Measurements from ENCODE around the gene NR3C1. TPM values are rescaled to one million over a fixed set of nuclear protein-coding genes. Genes with fewer than 3 reads are reported as not detected.

NR3C1 gene
- total and polyA plus RNA-seq, 2 of the 13 experiments (the other 11 are each of a cell fraction or from before 2014, with no cell fraction given) = 10.0 to 24.3 TPM

- TF ChIP-seq, protein P1, sequence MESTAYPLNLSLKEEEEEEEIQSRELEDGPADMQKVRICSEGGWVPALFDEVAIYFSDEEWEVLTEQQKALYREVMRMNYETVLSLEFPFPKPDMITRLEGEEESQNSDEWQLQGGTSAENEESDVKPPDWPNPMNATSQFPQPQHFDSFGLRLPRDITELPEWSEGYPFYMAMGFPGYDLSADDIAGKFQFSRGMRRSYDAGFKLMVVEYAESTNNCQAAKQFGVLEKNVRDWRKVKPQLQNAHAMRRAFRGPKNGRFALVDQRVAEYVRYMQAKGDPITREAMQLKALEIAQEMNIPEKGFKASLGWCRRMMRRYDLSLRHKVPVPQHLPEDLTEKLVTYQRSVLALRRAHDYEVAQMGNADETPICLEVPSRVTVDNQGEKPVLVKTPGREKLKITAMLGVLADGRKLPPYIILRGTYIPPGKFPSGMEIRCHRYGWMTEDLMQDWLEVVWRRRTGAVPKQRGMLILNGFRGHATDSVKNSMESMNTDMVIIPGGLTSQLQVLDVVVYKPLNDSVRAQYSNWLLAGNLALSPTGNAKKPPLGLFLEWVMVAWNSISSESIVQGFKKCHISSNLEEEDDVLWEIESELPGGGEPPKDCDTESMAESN (CRISPR knock-in tag; conservative IDR thresholded peaks at IDR 0.05) = no peak
- TF ChIP-seq POGZ (CRISPR knock-in tag; IDR thresholded peaks at IDR 0.05) = peak; percentile 51; the same call in 1 of the 2 replicates
- no peak for TF ChIP-seq ZNF317 (CRISPR knock-in tag; IDR thresholded peaks at IDR 0.05)
- TF ChIP-seq ZFY (CRISPR knock-in tag; IDR thresholded peaks at IDR 0.05) = no peak
- peak; percentile 87 for TF ChIP-seq FOXA3 (CRISPR knock-in tag; IDR thresholded peaks at IDR 0.05)
- TF ChIP-seq ATF2 (CRISPR knock-in tag; IDR thresholded peaks at IDR 0.05) = 0 out of 2 replicates have a peak, but pooled peaks have one; percentile 44
- no peak for TF ChIP-seq DNMT3B (CRISPR knock-in tag; conservative IDR thresholded peaks at IDR 0.05)
- no peak for TF ChIP-seq HDAC6 (IDR thresholded peaks at IDR 0.05; ENCODE audit: low read depth, low read length)
- TF ChIP-seq, protein P2, sequence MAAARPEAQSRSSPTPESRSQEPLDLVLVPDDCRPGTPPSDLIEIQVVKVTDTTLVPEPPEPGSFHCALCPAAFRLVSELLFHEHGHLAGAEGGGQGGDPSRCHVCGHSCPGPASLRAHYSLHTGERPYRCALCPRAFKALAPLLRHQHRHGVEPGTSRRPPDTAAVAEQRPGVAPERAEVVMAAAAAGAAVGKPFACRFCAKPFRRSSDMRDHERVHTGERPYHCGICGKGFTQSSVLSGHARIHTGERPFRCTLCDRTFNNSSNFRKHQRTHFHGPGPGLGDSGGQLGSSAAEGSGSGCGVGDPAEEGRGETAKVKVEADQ (CRISPR knock-in tag; IDR thresholded peaks at IDR 0.05; ENCODE audit: borderline replicate concordance) = no peak
- TF ChIP-seq, protein P3, sequence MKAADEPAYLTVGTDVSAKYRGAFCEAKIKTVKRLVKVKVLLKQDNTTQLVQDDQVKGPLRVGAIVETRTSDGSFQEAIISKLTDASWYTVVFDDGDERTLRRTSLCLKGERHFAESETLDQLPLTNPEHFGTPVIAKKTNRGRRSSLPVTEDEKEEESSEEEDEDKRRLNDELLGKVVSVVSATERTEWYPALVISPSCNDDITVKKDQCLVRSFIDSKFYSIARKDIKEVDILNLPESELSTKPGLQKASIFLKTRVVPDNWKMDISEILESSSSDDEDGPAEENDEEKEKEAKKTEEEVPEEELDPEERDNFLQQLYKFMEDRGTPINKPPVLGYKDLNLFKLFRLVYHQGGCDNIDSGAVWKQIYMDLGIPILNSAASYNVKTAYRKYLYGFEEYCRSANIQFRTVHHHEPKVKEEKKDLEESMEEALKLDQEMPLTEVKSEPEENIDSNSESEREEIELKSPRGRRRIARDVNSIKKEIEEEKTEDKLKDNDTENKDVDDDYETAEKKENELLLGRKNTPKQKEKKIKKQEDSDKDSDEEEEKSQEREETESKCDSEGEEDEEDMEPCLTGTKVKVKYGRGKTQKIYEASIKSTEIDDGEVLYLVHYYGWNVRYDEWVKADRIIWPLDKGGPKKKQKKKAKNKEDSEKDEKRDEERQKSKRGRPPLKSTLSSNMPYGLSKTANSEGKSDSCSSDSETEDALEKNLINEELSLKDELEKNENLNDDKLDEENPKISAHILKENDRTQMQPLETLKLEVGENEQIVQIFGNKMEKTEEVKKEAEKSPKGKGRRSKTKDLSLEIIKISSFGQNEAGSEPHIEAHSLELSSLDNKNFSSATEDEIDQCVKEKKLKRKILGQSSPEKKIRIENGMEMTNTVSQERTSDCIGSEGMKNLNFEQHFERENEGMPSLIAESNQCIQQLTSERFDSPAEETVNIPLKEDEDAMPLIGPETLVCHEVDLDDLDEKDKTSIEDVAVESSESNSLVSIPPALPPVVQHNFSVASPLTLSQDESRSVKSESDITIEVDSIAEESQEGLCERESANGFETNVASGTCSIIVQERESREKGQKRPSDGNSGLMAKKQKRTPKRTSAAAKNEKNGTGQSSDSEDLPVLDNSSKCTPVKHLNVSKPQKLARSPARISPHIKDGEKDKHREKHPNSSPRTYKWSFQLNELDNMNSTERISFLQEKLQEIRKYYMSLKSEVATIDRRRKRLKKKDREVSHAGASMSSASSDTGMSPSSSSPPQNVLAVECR (CRISPR knock-in tag; IDR thresholded peaks at IDR 0.05; ENCODE audit: borderline replicate concordance) = peak; percentile 19; the same call in 1 of the 2 replicates
- TF ChIP-seq SP140L (CRISPR knock-in tag; IDR thresholded peaks at IDR 0.05; ENCODE audit: borderline replicate concordance) = no peak
- no peak for TF ChIP-seq ZBTB34 (CRISPR knock-in tag; IDR thresholded peaks at IDR 0.05)
- no peak for TF ChIP-seq GTF3A (CRISPR knock-in tag; conservative IDR thresholded peaks at IDR 0.05)
- peak; percentile 54 for TF ChIP-seq FOSL2 (CRISPR knock-in tag; IDR thresholded peaks at IDR 0.05)
- TF ChIP-seq ZNF550 (CRISPR knock-in tag; IDR thresholded peaks at IDR 0.05; ENCODE audit: borderline replicate concordance) = no peak
- no peak for TF ChIP-seq KLF16 (CRISPR knock-in tag; IDR thresholded peaks at IDR 0.05)
- peak; percentile 98 for TF ChIP-seq TEAD3 (CRISPR knock-in tag; optimal IDR thresholded peaks at IDR 0.05; ENCODE audit: borderline replicate concordance)
- no peak for TF ChIP-seq SETDB1 (CRISPR knock-in tag; IDR thresholded peaks at IDR 0.05; ENCODE audit: borderline replicate concordance)
- no peak for TF ChIP-seq CBX1 (IDR thresholded peaks at IDR 0.05; ENCODE audit: low read depth)
- TF ChIP-seq ZNF850 (CRISPR knock-in tag; conservative IDR thresholded peaks at IDR 0.05) = no peak
- no peak for TF ChIP-seq HNRNPK (IDR thresholded peaks at IDR 0.05; ENCODE audit: low read depth, low read length, poor library complexity, severe bottlenecking)
These were observed 123.8 kb downstream of the NR3C1 start (continued) for GRCh38 chr5:143279698-143280097.

All from HepG2 (cell line).